MCF 10A (cell line): ENCODE results near the gene PTPN6. TPM values are rescaled to one million over a fixed set of nuclear protein-coding genes. Genes with fewer than 3 reads are reported as not detected.

ENCODE experiments used
- BruUV-seq: library from RNA; stranded (reverse); fragments of 400-500 nt; replicated peaks from 2 replicates; lab custom pipeline; 2021; lab: Mats Ljungman, UMichigan
- CTCF ChIA-PET: fragments of 300-600 bp; sonication (Branson Sonifier 250); formaldehyde crosslinking; extraction: SDS; loops from one replicate; lab custom pipeline; 2021; ENCODE audit warnings: antibody characterized with exemption, inconsistent platforms; lab: Yijun Ruan, JAX
- POLR2A ChIA-PET: fragments of 300-600, 350-650 bp; sonication (Branson Sonifier 250); formaldehyde crosslinking; extraction: SDS; loops from one replicate; lab custom pipeline; 2020; ENCODE audit warnings: antibody characterized with exemption, inconsistent platforms; lab: Yijun Ruan, JAX
- DNase-seq: peaks from one replicate; pipeline ENCODE4 v3.0.0-alpha.2; 2018; ENCODE audit not compliant: unreplicated experiment
- H3K27ac Mint-ChIP-seq: one replicate; pipeline ENCODE4 v1.8.0; 2022; ENCODE audit warnings: mild to moderate bottlenecking, low read depth, mixed read lengths; ENCODE audit not compliant: unreplicated experiment
- H3K27me3 Mint-ChIP-seq: one replicate; pipeline ENCODE4 v1.8.0; 2022; ENCODE audit warnings: mixed read lengths; ENCODE audit not compliant: insufficient read depth, unreplicated experiment
- H3K36me3 Mint-ChIP-seq: one replicate; pipeline ENCODE4 v1.8.0; 2022; ENCODE audit warnings: mild to moderate bottlenecking, moderate library complexity, mixed read lengths; ENCODE audit not compliant: insufficient read depth, unreplicated experiment
- H3K4me1 Mint-ChIP-seq: one replicate; pipeline ENCODE4 v1.8.0; 2022; ENCODE audit warnings: mixed read lengths; ENCODE audit not compliant: insufficient read depth, unreplicated experiment
- H3K4me3 Mint-ChIP-seq: one replicate; pipeline ENCODE4 v1.8.0; 2022; ENCODE audit warnings: mild to moderate bottlenecking, moderate library complexity, mixed read lengths; ENCODE audit not compliant: unreplicated experiment
- H3K9me3 Mint-ChIP-seq: one replicate; pipeline ENCODE4 v1.8.0; 2022; ENCODE audit warnings: mixed read lengths; ENCODE audit not compliant: unreplicated experiment
- intact Hi-C: fragments of 100-400 bp; cut with micrococcal nuclease; formaldehyde crosslinking; loops from 2 replicates; pipeline ENCODE4 v1.14.1; 2022
- total RNA-seq: library from RNA; stranded (reverse); gene quantifications from 2 replicates; pipeline ENCODE4 v1.2.3, GENCODE V29; 2022
- TF ChIP-seq, protein P1 (sequence below): fragments of 200-600 bp; IDR thresholded peaks from one replicate; pipeline ENCODE4 v1.8.0; 2022; ENCODE audit warnings: antibody characterized with exemption, mild to moderate bottlenecking; ENCODE audit not compliant: unreplicated experiment

Gene PTPN6
- total RNA-seq, 1 experiment from 2014 or later = 10.3 TPM

DNA sequence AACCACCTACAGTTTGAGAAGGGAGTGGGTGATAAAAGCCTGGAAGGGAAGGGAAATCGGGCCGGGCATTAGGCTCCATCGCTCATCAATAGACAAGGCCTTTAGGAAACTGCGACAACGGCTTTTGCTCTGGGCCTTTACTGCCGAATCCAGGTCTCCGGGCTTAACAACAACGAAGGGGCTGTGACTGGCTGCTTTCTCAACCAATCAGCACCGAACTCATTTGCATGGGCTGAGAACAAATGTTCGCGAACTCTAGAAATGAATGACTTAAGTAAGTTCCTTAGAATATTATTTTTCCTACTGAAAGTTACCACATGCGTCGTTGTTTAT lies 7.8 kb upstream of the PTPN6 start:
- ChIA-PET CTCF (interaction anchor here (0.6 to 5.5 kb wide), 15 partner anchors 14 to 169 kb away, joined by 3 to 160 read pairs (median 7); partner anchors contain the start of genes C1RL, C1S, SPSB2 and TPI1), POLR2A (interaction anchor here (0.6 to 6.8 kb wide), 27 partner anchors 11 to 280 kb away, joined by 3 to 495 read pairs (median 5); partner anchors contain the start of genes ATN1, C1RL, C1S and CDCA3)
- TF ChIP-seq, protein P1, sequence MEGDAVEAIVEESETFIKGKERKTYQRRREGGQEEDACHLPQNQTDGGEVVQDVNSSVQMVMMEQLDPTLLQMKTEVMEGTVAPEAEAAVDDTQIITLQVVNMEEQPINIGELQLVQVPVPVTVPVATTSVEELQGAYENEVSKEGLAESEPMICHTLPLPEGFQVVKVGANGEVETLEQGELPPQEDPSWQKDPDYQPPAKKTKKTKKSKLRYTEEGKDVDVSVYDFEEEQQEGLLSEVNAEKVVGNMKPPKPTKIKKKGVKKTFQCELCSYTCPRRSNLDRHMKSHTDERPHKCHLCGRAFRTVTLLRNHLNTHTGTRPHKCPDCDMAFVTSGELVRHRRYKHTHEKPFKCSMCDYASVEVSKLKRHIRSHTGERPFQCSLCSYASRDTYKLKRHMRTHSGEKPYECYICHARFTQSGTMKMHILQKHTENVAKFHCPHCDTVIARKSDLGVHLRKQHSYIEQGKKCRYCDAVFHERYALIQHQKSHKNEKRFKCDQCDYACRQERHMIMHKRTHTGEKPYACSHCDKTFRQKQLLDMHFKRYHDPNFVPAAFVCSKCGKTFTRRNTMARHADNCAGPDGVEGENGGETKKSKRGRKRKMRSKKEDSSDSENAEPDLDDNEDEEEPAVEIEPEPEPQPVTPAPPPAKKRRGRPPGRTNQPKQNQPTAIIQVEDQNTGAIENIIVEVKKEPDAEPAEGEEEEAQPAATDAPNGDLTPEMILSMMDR = no peak
- Mint-ChIP-seq H3K9me3 (no peaks in the 10 kb centered on the region), H3K27ac (peak overlapping the region; percentile 98), H3K4me1 (peaks cover 30% of the 10 kb centered on the region), H3K36me3 (peaks cover 78% of the 10 kb centered on the region), H3K27me3 (no peaks in the 10 kb centered on the region), H3K4me3 (peak overlapping the region; percentile 85)
- intact Hi-C loops = no loop called here
- peak; percentile 91 for DNase-seq
- no TSS peak for BruUV-seq

DNA sequence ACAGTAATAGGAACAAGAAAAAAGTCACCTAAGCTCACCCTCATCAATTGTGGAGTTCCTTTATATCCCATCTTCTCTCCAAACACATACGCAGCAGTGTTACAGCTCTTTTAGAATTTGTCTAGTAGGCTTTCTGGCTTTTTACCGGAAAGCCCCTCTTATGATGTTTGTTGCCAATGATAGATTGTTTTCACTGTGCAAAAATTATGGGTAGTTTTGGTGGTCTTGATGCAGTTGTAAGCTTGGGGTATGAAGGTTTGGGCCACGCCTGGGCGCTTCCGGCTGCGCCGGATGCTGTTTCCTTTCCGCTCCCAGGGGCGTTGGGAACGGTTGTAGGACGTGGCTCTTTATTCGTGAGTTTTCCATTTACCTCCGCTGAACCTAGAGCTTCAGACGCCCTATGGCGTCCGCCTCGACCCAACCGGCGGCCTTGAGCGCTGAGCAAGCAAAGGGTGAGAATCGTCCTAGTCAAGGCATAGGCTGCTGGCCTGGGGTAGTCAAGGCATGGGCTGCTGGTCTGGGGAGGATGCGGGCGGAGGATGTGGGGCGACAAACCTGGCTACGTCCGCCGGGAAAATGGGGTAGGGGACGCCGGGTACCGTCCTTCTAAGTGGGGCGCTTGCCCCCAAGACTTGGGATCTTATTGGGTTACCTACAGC lies 7.3 kb upstream of the PTPN6 start, which contains the start of the genes C12orf57 and RNU7-1:
Gene C12orf57 (plus strand): TSS at position 301 of the 659 bp plus-strand sequence. CDS start 100 bp downstream, at position 401.
Gene RNU7-1 (plus strand): TSS at position 95 of the 659 bp plus-strand sequence.
- ChIA-PET POLR2A (interaction anchor here (0.6 to 6.8 kb wide), 37 partner anchors 10 to 571 kb away, joined by 3 to 495 read pairs (median 4); partner anchors contain the start of genes ATN1, C1R, C1RL and C1S), CTCF (interaction anchor here (0.7 to 5.5 kb wide), 16 partner anchors 14 to 212 kb away, joined by 3 to 160 read pairs (median 6); partner anchors contain the start of genes C1RL, C1S, SPSB2 and TPI1)
- peak; percentile 93 for DNase-seq
- Mint-ChIP-seq H3K9me3 (no peaks in the 10 kb centered on the region), H3K4me3 (peak within 1 kb of the TSS; percentile 85), H3K36me3 (peaks cover 74% of the 10 kb centered on the region), H3K4me1 (peaks cover 32% of the 10 kb centered on the region), H3K27ac (peak within 1 kb of the TSS; percentile 98), H3K27me3 (no peaks in the 10 kb centered on the region)
- BruUV-seq = TSS peak; percentile 93
- intact Hi-C loops = loop anchor here (1.0 kb wide), 6 partner anchors 17 to 169 kb away; partner anchors contain the start of genes C1R and C1RL
- TF ChIP-seq, protein P1 = no peak

DNA sequence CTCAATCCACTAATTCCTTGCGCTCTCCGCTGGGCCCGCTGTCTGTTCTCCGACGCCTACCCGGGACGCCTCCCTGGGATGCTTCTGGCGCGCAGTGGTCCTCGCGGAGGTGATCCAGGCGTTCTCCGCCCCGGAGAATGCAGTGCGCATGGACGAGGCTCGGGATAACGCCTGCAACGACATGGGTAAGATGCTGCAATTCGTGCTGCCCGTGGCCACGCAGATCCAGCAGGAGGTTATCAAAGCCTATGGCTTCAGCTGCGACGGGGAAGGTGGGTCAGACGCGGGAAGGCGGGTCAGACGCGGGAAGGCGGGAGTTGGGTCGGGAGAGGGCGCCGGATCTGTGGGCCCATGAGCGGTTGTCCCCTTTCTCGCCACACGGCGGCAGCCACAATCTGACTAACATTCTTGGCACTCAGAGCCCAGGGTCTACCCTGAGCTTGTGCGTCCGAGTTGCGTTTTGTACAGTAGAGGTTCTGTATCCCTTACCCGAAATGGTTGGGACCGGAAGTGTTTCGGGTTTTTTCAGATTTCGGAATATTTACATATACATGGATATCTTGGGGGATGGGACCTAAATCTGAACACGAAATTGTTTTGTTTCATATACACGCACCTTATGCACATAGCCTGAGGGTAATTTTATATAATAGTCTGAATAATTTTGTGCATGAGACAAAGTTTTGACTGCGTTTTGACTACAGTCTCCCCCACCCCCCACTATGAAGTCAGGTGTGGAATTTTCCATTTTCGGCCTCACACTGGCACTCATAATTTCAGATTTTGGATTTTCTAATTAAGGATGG lies 6.6 kb upstream of the PTPN6 start:
- TF ChIP-seq, protein P1 = peak; percentile 63
- Mint-ChIP-seq H3K4me1 (peaks cover 32% of the 10 kb centered on the region), H3K4me3 (peak overlapping the region; percentile 85), H3K27ac (peak overlapping the region; percentile 98), H3K36me3 (peaks cover 66% of the 10 kb centered on the region), H3K9me3 (no peaks in the 10 kb centered on the region), H3K27me3 (no peaks in the 10 kb centered on the region)
- POLR2A ChIA-PET = interaction anchor here (0.6 to 6.8 kb wide), 35 partner anchors 10 to 572 kb away, joined by 3 to 495 read pairs (median 4); partner anchors contain the start of genes ATN1, C1R, C1RL and C1S
- BruUV-seq = no TSS peak
- intact Hi-C loops = loop anchor here (1.0 kb wide), 6 partner anchors 17 to 169 kb away; partner anchors contain the start of genes C1R and C1RL
- peak; percentile 96 for DNase-seq
- CTCF ChIA-PET = interaction anchor here (0.6 to 5.5 kb wide), 27 partner anchors 11 to 211 kb away, joined by 3 to 160 read pairs (median 5); partner anchors contain the start of genes C1RL, LPCAT3, SPSB2 and TPI1
